K562 (cell line): ENCODE measurements around the gene MLN. TPM values are rescaled to one million over a fixed set of nuclear protein-coding genes. Genes with fewer than 3 reads are reported as not detected.

ENCODE experiments used
- ATAC-seq: fragments of 200-7000 bp; cut with Tn5 transposase; 3 replicates; pipeline ENCODE4 v1.9.1; 2020; ENCODE audit warnings: moderate library complexity
- BruUV-seq: library from RNA; stranded (reverse); fragments of 400-500 nt; replicated peaks from 2 replicates; lab custom pipeline; 2021; lab: Mats Ljungman, UMichigan
- CTCF ChIA-PET: fragments of 300-600 bp; formaldehyde crosslinking; extraction: SDS; loops from one replicate; lab custom pipeline; 2021; ENCODE audit warnings: low intra/inter-chr PET ratio; lab: Yijun Ruan, JAX
- POLR2A ChIA-PET: fragments of 300-600, 350-650 bp; sonication (Branson Sonifier 250); formaldehyde crosslinking; extraction: SDS; loops from one replicate; lab custom pipeline; 2021; ENCODE audit warnings: antibody characterized with exemption, inconsistent platforms; lab: Yijun Ruan, JAX
- DNase-seq, 4 experiments: peaks; one replicate each; pipeline versions ENCODE4 v3.0.0 to v3.0.0-alpha.2; 2011 to 2018; ENCODE audit warnings: low spot score in 3 of 4, mixed read lengths in 3 of 4; ENCODE audit errors: extremely low read depth in 1 of 4
- FAIRE-seq: peaks from 2 replicates; lab custom pipeline; 2011; peaks lifted over from hg19 to GRCh38; lab: Jason Lieb, UNC
- H2AFZ ChIP-seq: 2 replicates; pipeline ENCODE4 v1.6.0; 2011; ENCODE audit warnings: low read depth, low read length, control low read depth, inconsistent platforms
- H3K27ac ChIP-seq: fragments of 200-600 bp; 3 replicates; pipeline ENCODE4 v1.8.0; 2011; ENCODE audit warnings: low read depth, mild to moderate bottlenecking, control low read depth, inconsistent platforms, low read length, moderate library complexity, mixed read lengths; ENCODE audit errors: extremely low read depth
- H3K27me3 ChIP-seq, 2 experiments: fragments of 300-600 bp in 1 of 2; 2 replicates in 1 of 2; 3 replicates in 1 of 2; pipeline versions ENCODE4 v1.6.0 to v1.8.0; 2011; ENCODE audit warnings: inconsistent platforms in 2 of 2, low read length in 2 of 2, mild to moderate bottlenecking in 1 of 2, mixed read lengths in 1 of 2, moderate library complexity in 1 of 2; ENCODE audit not compliant: control insufficient read depth in 2 of 2, insufficient read depth in 2 of 2
- H3K36me3 ChIP-seq: fragments of 300-600 bp; 3 replicates; pipeline ENCODE4 v1.8.0; 2011; ENCODE audit warnings: mild to moderate bottlenecking, low read length, inconsistent platforms; ENCODE audit not compliant: control insufficient read depth, insufficient read depth
- H3K4me1 ChIP-seq, 2 experiments: fragments of 200-600 bp in 1 of 2; replicated peaks in 1 of 2; 2 replicates in 1 of 2; 3 replicates in 1 of 2; pipeline versions ENCODE4 v1.5.1 to v1.8.0; 2011; ENCODE audit warnings: inconsistent platforms in 2 of 2, low read length in 2 of 2, mild to moderate bottlenecking in 1 of 2, mixed read lengths in 1 of 2, moderate library complexity in 1 of 2; ENCODE audit not compliant: control insufficient read depth in 2 of 2, insufficient read depth in 2 of 2
- H3K4me2 ChIP-seq: 2 replicates; pipeline ENCODE4 v1.6.1; 2011; ENCODE audit warnings: low read length, control low read depth, inconsistent platforms, mixed read lengths; ENCODE audit not compliant: insufficient read depth
- H3K4me3 ChIP-seq: fragments of 200-600 bp; sonication (generic), shearing (Covaris generic); 2 replicates; pipeline ENCODE4 v1.5.1; 2016; ENCODE audit warnings: control low read depth, inconsistent platforms
- H3K79me2 ChIP-seq: fragments of 200-600 bp; 3 replicates; pipeline ENCODE4 v1.8.0; 2011; ENCODE audit warnings: low read length, inconsistent platforms; ENCODE audit not compliant: control insufficient read depth, insufficient read depth
- H3K9ac ChIP-seq, 2 experiments: 2 replicates each; pipeline versions ENCODE4 v1.6.0 to v1.6.1; 2011; ENCODE audit warnings: low read depth in 2 of 2, low read length in 2 of 2, control low read depth in 1 of 2, inconsistent platforms in 1 of 2, mild to moderate bottlenecking in 1 of 2, mixed read lengths in 1 of 2; ENCODE audit not compliant: insufficient read depth in 1 of 2
- H3K9me1 ChIP-seq: one replicate; pipeline ENCODE4 v1.6.0; 2011; ENCODE audit warnings: inconsistent platforms, mild to moderate bottlenecking, low read length, moderate library complexity; ENCODE audit not compliant: control insufficient read depth, insufficient read depth
- H3K9me3 ChIP-seq: replicated peaks from 2 replicates; pipeline ENCODE4 v1.5.1; 2011; ENCODE audit warnings: low read depth, low read length, inconsistent platforms; ENCODE audit not compliant: control insufficient read depth, insufficient read depth
- H4K20me1 ChIP-seq: replicated peaks from 2 replicates; pipeline ENCODE4 v1.6.1; 2011; ENCODE audit warnings: low read length, inconsistent platforms, mixed read lengths; ENCODE audit not compliant: control insufficient read depth, insufficient read depth
- ADNP ChIP-seq: fragments of 200-800 bp; sonication (Bioruptor generic); IDR thresholded peaks from 2 replicates; pipeline ENCODE4 v1.6.1; 2016; ENCODE audit warnings: missing genetic modification characterization, missing compliant biosample characterization
- BCOR ChIP-seq: fragments of 450-650 bp; IDR thresholded peaks from 2 replicates; pipeline ENCODE4 v1.6.1; 2016
- BRD4 ChIP-seq: fragments of 200-600 bp; sonication (generic); IDR thresholded peaks from 2 replicates; pipeline ENCODE4 v1.6.1; 2017; ENCODE audit warnings: inconsistent platforms
- ESRRA ChIP-seq: fragments of 450-650 bp; IDR thresholded peaks from 2 replicates; pipeline ENCODE4 v1.6.1; 2014; ENCODE audit warnings: low read depth, mild to moderate bottlenecking, moderate library complexity, borderline replicate concordance
- GATAD2A ChIP-seq: fragments of 450-650 bp; IDR thresholded peaks from 2 replicates; pipeline ENCODE4 v1.6.1; 2017
- HDAC2 ChIP-seq: fragments of 450-650 bp; IDR thresholded peaks from 2 replicates; pipeline ENCODE4 v1.6.1; 2016; ENCODE audit warnings: mild to moderate bottlenecking
- HMGN3 ChIP-seq: IDR thresholded peaks from 2 replicates; pipeline ENCODE4 v1.6.1; 2011; ENCODE audit warnings: borderline replicate concordance, low read depth, mild to moderate bottlenecking, mixed read lengths, low read length; ENCODE audit not compliant: insufficient read length; ENCODE audit errors: extremely low read depth
- KDM1A ChIP-seq, 2 experiments: fragments of 450-650 bp; IDR thresholded peaks; 2 replicates each; pipeline ENCODE4 v1.6.1; 2016; ENCODE audit warnings: mild to moderate bottlenecking in 2 of 2
- MED1 ChIP-seq: sonication (generic); formaldehyde crosslinking; IDR thresholded peaks from 2 replicates; pipeline ENCODE4 v1.8.1; 2023; ENCODE audit warnings: missing genetic modification reagents, borderline replicate concordance
- MYBL2 ChIP-seq, 2 experiments: fragments of 450-650 bp in 1 of 2; sonication (generic) in 1 of 2; formaldehyde crosslinking in 1 of 2; IDR thresholded peaks; 2 replicates each; pipeline versions ENCODE4 v1.6.1 to v1.8.1; 2017 to 2022; ENCODE audit warnings: borderline replicate concordance in 1 of 2, inconsistent platforms in 1 of 2, low read depth in 1 of 2, mild to moderate bottlenecking in 1 of 2, missing genetic modification reagents in 1 of 2, moderate library complexity in 1 of 2
- RBM25 ChIP-seq: fragments of 200-400 bp; formaldehyde crosslinking; IDR thresholded peaks from 2 replicates; pipeline ENCODE4 v1.6.1; 2018; ENCODE audit warnings: low read length, low read depth, moderate library complexity; ENCODE audit not compliant: severe bottlenecking
- RCOR1 ChIP-seq, 2 experiments: IDR thresholded peaks; 2 replicates each; pipeline ENCODE4 v1.6.1; 2012; ENCODE audit warnings: low read depth in 2 of 2, low read length in 2 of 2, borderline replicate concordance in 1 of 2, improper control_type of control experiment in 1 of 2
- SPI1 ChIP-seq: IDR thresholded peaks from 2 replicates; pipeline ENCODE4 v1.6.1; 2011; ENCODE audit warnings: low read depth, low read length, control low read depth, borderline replicate concordance
- ZNF239 ChIP-seq: fragments of 250-450 bp; sonication (Bioruptor Pico); IDR thresholded peaks from 2 replicates; pipeline ENCODE4 v1.4.0; 2020; ENCODE audit warnings: mild to moderate bottlenecking
- WGBS: fragments of 100-300 bp; shearing (Covaris generic); methylation state at CpG from one replicate; pipeline ENCODE4 v1.1.6; 2016; ENCODE audit warnings: low coverage, mixed read lengths; ENCODE audit not compliant: insufficient coverage; ENCODE audit errors: missing lambda C conversion rate; 5-methylcytosine and 5-hydroxymethylcytosine counted together
- in situ Hi-C: fragments of 300-500 bp; cut with MboI; formaldehyde crosslinking; loops from 4 replicates; pipeline ENCODE4 v1.15.0; 2018; ENCODE audit warnings: inconsistent platforms, mixed read lengths
- intact Hi-C: fragments of 100-400 bp; cut with micrococcal nuclease; formaldehyde crosslinking; loops from 2 replicates; pipeline ENCODE4 v1.14.2; 2022
- polyA plus RNA-seq, 8 experiments: library from polyadenylated mRNA; depleted of rRNA in 4 of 8; stranded (reverse) in 5 of 8; unstranded in 3 of 8; fragments of >200 nt; fragmentation: Nextera tagmentation in 2 of 8; fragmentation: Illumina TruSeq in 1 of 8; extraction: Ambion mirVana in 2 of 8; extraction: Trizol in 1 of 8; gene quantifications; 2 replicates each; pipeline versions ENCODE4 v1.2.1 to v1.2.3, GENCODE V29; 2011 to 2014; ENCODE audit warnings: inconsistent platforms in 1 of 8, missing spikeins in 1 of 8
- total RNA-seq, 7 experiments: library from RNA; depleted of rRNA in 6 of 7; stranded (reverse); fragments of >200 nt in 6 of 7; fragmentation: Illumina TruSeq in 2 of 7; extraction: Trizol in 2 of 7; gene quantifications; 2 replicates each; pipeline versions ENCODE4 v1.2.1 to v1.2.3, GENCODE V29; 2011 to 2021; ENCODE audit warnings: low replicate concordance in 1 of 7

MLN gene
- total and polyA plus RNA-seq, 9 of the 15 experiments (the other 6 are each of a cell fraction or from before 2014, with no cell fraction given), result not detected

DNA sequence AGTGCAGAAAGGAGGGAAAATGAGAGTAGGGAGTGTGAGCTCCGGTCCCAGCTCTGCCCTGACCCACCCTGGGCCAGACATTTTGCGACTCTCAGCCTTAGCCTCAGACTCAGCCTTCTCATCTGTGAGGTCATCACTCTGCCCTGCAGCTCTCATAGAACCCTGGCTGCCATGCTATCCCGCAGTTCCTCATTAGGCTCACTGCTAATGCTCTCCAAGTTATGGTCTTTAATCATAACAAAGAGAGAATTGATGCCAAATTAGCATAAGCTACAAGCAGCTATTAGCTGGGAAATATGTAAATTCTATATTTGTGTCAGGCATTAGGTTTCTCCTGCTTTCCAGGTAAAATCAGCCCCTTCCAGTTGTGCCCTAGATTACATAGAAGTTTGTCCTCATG lies 46.5 kb upstream of the MLN start:
- H3K27ac ChIP-seq, result no peak overlapping the region
- 9% methylated on average over 3 of the region's 3 CpGs for WGBS
- no peak overlapping the region for H2AFZ ChIP-seq
- ChIA-PET POLR2A (interaction anchor here (0.5 to 3.3 kb wide), 7 partner anchors 8 to 139 kb away, joined by 3 to 11 read pairs (median 3); partner anchors contain the start of gene UQCC2), CTCF (no interaction called here)
- ATAC-seq, result no peak; the same call in 2 of the 3 replicates
- peaks cover 4 to 17% of the 10 kb centered on the region in 2 experiments; a peak in 3 of 5 replicates for H3K4me1 ChIP-seq
- H3K9me1 ChIP-seq, result no peaks in the 10 kb centered on the region
- H3K9ac ChIP-seq, result peak overlapping the region in 1 of 2 experiments; percentile 54; a peak in 1 of 4 replicates
- in situ Hi-C loops (no loop called here), intact Hi-C loops (loop anchor here (10.0 kb wide), 1 partner anchor 295 kb away; the partner anchor contains the start of gene GRM4)
- H3K9me3 ChIP-seq, result no peaks in the 10 kb centered on the region
- H3K79me2 ChIP-seq, result no peaks in the 10 kb centered on the region
- H4K20me1 ChIP-seq, result no peaks in the 10 kb centered on the region
- FAIRE-seq, result no peak
- H3K36me3 ChIP-seq, result no peaks in the 10 kb centered on the region
- peaks cover 10 to 12% of the 10 kb centered on the region in 2 experiments; a peak in 2 of 5 replicates for H3K27me3 ChIP-seq
- no peak overlapping the region for H3K4me2 ChIP-seq
- BruUV-seq, result no TSS peak
- TF ChIP-seq HMGN3 (no peak), GATAD2A (no peak), SPI1 (peak; percentile 60; the same call in 1 of the 2 replicates), ZNF239 (CRISPR knock-in tag) (no peak)
- TF ChIP-seq, all 486 proteins: peak for 1
- no peak overlapping the region for H3K4me3 ChIP-seq
- DNase-seq, result no peak

DNA sequence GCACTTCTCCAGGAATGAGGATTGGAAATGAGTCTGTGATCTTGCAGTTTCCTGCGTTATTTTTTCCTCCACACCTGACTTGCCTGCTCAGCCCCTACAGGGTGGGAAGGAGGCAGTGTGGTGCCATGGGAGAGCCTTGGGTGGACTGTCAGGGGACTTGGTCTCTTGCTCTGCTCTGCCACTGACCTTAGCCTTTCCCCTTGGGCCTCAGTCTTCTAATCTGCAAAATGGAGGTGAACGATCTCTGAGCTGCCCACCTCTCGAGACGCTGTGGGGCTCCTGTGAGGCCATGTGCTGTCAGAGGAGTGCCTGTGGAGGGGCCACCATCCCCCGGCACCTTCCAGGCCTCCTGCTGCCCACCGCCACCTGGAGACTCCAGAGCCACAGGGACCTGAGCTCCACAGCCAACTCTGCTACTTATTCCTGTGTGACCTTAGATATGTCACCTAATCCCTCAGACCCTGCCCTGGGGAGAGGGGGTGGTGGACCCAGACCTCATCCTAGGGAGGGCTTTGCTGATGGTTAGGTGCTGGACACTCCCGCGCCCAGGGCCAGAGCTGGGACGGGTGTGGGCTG lies 45.8 kb upstream of the MLN start:
- ChIA-PET POLR2A (interaction anchor here (0.9 to 3.3 kb wide), 4 partner anchors 8 to 68 kb away, joined by 3 to 11 read pairs (median 4); no protein-coding TSS in a partner anchor), CTCF (no interaction called here)
- Histone ChIP-seq H3K4me2 (no peak overlapping the region), H3K79me2 (no peaks in the 10 kb centered on the region), H3K27me3 (peaks cover 4 to 5% of the 10 kb centered on the region in 2 experiments; a peak in 2 of 5 replicates), H3K4me3 (no peak overlapping the region), H3K9me1 (no peaks in the 10 kb centered on the region), H3K9ac (peak overlapping the region in 1 of 2 experiments; percentile 54; a peak in 1 of 4 replicates), H4K20me1 (no peaks in the 10 kb centered on the region), H3K9me3 (no peaks in the 10 kb centered on the region), H3K4me1 (peaks cover 4 to 17% of the 10 kb centered on the region in 2 experiments; a peak in 3 of 5 replicates), H3K27ac (no peak overlapping the region), H2AFZ (no peak overlapping the region), H3K36me3 (no peaks in the 10 kb centered on the region)
- FAIRE-seq, result no peak
- no peak for ATAC-seq
- 39% methylated on average over 9 of the region's 9 CpGs for whole genome bisulfite sequencing
- BruUV-seq, result no TSS peak
- in situ Hi-C loops, result no loop called here
- no peak for TF ChIP-seq HDAC2
- 0 out of 2 replicates have a peak, but pooled peaks have one; percentile 45 for TF ChIP-seq ADNP (tag)
- no peak for TF ChIP-seq BRD4
- peak; percentile 77; the same call in 1 of the 2 replicates for TF ChIP-seq BCOR
- peak; percentile 49 to 55; a peak in 2 of 4 replicates for TF ChIP-seq KDM1A (IDR thresholded peaks at IDR 0.05)
- peak; percentile 95 for TF ChIP-seq ESRRA
- TF ChIP-seq RCOR1 (IDR thresholded peaks at IDR 0.05; ENCODE audit: borderline replicate concordance in 1 of 2, low read depth in 2 of 2, low read length in 2 of 2), result 0 out of 4 replicates have a peak, but pooled peaks of 1 of the 2 experiments have one; percentile 30
- no peak for TF ChIP-seq MED1 (CRISPR knock-in tag)
- TF ChIP-seq MYBL2 (IDR thresholded peaks at IDR 0.05; ENCODE audit: low read depth), result no peak
- TF ChIP-seq MYBL2 (CRISPR knock-in tag; IDR thresholded peaks at IDR 0.05; ENCODE audit: borderline replicate concordance), result no peak
- TF ChIP-seq RBM25, result peak; percentile 52
- no peak for DNase-seq
- intact Hi-C loops, result loop anchor here (10.0 kb wide), 1 partner anchor 295 kb away; the partner anchor contains the start of gene GRM4
